GM18867 (cell line): ENCODE results near the gene CYP2W1.
"Not testable (repeated sequence)": the region's sequence is repeated elsewhere in the genome, so short reads cannot be mapped to it uniquely, and the experiment has no call there.

Experiments
- ATAC-seq: cut with Tn5 transposase; IDR thresholded peaks from one replicate; pipeline ENCODE4 v1.9.1; 2021; ENCODE audit warnings: mild to moderate bottlenecking, moderate library complexity; ENCODE audit not compliant: unreplicated experiment

The CYP2W1 gene

DNA sequence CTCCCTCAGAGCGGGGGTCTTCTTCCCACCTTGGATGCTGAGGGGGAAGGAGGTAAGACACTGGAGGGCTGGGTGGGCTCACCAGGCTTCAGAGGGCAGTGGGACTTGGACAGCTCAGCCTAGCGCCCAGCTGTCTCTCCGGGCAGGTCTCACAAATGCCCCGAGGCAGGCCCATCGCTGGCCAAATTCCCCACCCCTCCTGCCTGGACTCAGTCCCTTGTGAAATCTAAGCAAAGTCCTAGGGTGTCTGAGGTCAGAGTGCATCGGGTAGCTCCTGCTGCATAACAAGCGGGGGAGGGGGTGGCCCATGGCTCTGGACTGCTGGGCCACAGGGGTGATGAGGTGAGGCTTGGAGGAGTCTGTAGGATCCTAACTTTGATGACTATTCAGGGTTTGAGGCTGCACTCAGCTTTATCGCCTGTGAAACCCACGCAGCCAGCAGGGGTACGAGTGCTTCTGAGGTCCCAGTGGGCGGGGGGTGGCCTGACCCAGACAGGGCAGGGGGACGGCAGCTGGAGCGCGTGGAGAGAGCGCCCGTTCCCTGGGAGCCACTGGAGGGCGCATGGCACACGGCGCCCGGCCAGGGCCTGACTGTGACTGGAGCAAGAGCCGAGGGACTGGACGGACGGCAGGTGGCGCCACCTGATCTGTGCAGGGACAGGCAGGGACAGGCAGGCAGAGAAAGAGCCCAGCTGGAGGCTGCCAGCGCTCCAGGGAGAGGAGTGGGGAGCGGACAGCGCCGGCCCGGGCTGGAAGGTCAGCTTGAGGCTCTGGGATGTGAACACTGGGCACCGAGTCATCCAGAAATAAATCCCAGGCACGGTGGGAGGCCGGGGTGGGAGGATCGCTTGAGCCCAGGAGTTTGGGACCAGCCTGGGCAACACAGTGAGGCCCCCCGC lies 10.0 kb downstream of the CYP2W1 start:
- ATAC-seq = peak; percentile 85

DNA sequence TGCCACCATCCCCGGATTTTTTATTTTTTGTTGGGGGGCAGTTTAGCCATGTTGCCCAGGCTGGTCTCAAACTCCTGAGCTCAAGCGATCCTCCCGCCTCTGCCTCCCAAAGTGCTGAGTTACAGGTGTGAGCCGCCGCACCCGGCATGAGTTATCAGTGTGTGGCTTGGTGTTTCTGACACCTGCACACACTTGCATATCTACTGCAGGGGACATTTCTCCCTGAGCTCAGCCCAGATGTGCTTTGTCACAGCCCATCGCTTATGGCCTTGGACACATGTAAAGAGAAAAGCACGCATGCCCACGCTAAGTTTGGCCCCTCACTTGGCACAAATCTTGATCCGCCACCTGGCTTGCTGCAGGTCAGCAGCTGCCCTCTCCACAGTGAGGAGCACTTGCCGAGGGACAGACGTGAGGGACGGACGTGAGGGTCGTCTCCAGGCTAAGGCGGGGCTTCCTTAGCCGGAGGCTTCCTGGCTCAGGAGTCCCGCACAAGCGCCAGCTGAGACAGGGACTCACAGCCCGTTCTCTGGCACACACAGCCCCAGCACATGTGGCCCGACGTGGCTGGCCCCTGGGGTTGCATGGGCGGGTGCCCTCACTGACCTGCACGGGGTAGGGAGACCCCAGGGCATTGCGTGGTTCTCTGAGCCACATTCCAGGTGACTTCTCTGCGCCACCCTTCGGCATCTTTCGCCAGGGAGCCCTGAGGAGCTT lies 11.8 kb downstream of the CYP2W1 start:
- ATAC-seq = no peak

DNA sequence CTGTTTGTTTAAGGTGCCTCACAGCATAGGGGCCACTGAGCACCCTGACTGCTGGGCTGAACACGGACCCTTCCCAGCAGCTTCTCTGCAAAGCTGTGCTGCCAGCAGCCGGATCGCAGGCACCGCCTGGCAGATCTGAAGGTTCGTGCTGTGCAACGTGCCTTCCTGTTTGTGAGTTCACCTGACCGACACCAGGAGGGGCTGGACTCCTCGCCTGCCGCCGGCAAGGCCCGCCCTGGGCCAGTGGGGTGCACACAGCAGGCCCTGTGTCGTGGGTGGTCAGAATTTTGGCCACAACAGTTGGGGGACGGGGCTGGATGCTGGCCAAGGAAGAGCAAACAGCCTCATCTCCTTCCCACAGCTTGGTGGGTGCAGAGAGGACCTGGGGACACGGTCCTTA lies 12.6 kb downstream of the CYP2W1 start:
- ATAC-seq = no peak

DNA sequence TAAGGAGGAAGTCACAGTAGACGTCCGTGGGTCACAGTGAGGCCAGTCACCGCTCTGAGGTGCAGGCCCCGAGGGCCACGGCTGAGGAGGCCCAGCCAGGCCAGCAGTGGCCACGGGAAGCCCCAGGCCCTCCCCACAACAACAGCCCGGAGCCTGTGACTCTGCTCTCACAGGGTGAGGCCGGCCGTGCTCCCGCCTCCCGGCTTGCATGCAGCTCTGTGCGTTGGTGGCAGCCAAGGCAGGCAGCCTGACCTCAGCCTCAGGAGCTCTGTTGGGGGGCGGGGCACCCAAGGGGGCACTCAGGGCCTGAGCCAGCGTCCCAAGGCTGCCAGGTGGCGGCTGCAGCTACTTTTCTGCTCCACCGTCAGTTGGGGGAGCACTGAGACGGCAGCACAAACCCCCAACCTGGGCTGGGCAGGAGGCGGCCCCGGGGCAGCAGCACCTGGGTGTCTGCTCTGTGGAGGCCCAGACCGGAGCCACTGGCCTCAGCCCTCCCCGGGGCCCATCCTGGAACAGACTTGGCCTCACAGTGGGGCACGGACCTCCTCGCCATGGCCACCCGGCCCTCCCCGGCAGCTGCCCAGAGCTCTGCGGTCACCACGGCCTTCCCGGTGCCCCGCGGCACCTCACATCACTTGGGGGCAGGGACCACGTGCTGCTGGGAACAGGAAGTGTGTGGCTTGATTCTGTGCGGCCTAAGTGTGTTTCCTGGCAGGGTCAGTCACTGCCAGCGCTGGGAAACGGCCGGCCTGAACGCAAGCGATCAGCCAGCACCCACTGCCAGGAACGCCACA lies 13.3 kb downstream of the CYP2W1 start:
- no peak for ATAC-seq

DNA sequence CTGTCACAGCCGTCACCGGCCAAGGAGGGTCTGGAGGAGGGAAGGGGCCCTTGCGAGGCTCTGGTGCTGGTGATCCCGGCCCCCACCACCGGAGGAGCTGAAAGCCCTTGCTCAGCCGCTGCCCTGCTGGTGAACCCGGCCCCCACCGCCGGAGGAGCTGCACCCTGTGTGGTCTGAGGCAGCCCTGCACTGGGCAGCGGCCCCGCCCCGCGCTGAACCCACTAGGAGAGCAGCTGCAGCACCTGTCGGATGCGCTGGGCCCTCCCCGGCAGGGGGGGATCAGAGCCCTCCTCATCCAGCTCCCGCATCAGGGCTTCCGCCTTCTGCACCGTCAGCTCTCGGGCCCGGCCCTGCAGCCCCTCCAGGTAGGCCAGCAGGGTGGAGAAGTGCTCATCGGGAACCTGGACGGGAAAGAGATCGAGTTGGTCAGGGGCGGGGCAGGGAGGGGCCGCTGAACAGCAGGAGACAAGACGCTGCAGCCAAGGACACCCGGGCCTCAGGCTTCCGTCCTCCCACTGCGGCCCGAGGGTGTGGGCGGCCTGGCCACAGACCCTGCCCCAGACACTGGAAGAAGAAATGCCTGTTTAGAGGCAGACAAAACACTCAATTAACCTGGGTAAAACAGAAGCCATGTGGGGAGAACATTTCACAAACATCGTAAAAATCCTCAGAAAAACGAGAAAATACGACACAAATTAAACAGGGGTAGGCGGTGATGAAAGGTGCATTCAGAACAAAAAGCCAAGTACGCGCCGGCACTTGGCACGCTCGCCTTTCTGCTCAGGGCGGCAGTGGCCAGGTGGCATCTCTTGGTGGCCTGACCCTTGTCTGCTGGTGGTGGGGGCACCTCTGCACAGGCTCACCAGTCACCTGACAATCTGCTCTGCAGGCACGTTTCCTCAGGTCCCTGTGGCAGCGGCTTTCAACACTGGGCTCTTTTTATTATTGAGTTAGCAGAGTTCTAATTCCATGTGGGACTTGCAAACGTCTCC lies 14.7 kb downstream of the CYP2W1 start:
- no peak for ATAC-seq

DNA sequence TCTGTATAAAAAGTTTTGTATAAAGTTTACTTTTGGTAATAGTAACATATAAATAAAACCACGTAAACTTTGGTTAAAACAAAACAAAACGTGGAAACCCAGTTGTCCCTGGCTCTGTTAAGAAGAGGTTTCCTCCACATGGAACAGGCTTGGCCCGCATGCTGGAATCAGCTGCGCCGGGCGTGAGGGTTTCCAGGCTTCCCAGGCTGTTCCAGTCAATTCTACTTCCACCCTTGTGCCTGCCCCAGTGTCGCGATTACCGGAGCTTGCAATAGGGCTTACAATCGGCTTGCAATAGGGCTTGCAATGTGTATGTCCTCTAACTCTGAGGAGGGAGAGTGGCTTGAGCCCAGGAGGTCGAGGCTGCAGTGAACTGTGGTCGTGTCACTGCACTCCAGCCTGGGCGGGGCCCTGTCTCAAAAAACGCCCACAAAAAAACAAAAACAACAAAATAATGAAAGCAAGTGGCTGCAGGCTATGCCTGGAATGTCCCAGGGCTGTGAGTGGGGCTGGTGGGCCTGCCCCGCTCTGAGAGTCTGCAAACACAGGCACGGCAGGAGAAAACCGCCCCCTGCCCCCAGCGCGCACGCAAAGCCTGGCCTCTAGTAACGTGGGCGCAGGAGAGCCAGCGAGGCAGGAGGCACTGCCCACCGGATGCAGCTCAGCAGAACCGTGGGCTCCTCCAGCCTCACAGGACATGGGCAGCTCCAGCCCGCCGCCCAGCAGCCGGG lies 16.3 kb downstream of the CYP2W1 start:
- ATAC-seq = no peak

DNA sequence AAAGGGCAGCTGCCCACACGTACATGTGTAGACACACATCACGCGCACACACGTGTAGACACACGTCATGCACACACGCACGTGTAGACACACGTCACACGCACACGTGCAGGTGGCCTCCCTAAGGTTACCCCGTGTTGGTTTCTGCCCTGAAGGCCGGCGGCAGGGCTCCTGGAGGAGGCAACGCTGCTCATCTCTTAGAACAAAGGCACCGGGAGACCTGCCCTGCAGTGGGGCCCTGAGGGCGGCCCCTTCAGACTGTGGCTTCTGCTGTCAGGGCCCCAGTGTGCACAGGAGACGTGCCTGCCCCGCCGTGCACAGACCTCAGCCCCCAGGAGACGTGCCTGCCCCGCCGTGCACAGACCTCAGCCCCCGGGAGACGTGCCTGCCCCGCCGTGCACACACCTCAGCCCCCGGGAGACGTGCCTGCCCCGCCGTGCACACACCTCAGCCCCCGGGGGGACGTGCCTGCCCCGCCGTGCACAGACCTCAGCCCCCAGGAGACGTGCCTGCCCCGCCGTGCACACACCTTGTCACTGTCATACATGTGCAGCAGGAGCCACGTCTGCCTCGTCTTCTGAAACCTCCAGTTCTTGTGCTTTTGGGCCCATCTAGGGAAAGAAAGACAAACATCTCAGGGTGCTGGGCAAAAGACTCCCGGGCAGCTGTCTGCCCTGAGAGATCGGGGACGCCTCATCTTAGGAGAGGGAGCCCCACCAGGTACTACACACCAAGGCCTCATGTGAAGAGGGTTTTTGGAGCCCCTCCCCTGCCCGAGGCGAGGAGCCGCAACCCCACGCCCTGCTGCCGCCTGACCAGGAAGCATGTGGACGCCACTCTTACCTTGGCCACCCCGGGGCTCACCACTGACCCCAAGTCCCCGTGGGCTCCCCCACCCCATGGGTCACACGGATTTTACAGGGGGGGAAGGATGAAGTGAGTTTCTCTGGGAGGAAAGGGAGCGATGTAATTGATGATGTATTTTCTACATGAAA lies 17.3 kb downstream of the CYP2W1 start:
- ATAC-seq = no peak

DNA sequence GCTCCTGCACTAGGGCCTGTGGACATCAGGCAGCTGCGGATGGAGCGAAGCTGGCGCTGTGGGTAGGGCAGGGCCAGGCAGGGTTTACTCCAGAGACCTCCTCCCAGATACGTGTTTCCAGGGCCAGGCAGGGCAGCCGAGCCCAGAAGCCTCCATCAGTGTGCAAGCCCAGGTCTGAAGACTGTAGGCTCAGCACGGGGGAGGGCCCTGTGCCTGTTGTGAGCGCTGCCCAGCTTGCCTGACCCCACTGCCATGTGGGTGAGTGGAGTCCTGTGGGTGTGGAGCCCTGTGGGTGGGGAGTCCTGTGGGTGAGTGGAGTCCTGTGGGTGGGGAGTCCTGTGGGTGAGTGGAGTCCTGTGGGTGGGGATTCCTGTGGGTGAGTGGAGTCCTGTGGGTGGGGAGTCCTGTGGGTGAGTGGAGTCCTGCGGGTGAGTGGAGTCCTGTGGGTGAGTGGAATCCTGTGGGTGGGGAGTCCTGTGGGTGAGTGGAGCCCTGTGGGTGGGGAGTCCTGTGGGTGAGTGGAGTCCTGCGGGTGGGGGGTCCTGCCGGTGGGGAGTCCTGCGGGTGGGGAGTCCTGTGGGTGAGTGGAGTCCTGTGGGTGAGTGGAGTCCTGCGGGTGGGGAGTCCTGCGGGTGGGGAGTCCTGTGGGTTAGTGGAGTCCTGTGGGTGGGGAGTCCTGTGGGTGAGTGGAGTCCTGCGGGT lies 18.2 kb downstream of the CYP2W1 start:
- not testable (repeated sequence) for ATAC-seq

DNA sequence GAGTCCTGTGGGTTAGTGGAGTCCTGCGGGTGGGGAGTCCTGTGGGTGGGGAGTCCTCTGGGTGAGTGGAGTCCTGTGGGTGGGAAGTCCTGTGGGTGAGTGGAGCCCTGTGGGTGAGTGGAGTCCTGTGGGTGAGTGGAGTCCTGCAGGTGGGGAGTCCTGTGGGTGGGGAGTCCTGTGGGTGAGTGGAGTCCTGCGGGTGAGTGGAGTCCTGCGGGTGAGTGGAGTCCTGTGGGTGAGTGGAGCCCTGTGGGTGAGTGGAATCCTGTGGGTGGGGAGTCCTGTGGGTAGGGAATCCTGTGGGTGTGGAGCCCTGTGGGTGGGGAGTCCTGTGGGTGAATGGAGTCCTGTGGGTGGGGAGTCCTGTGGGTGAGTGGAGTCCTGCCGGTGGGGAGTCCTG lies 19.0 kb downstream of the CYP2W1 start:
- ATAC-seq = not testable (repeated sequence)

DNA sequence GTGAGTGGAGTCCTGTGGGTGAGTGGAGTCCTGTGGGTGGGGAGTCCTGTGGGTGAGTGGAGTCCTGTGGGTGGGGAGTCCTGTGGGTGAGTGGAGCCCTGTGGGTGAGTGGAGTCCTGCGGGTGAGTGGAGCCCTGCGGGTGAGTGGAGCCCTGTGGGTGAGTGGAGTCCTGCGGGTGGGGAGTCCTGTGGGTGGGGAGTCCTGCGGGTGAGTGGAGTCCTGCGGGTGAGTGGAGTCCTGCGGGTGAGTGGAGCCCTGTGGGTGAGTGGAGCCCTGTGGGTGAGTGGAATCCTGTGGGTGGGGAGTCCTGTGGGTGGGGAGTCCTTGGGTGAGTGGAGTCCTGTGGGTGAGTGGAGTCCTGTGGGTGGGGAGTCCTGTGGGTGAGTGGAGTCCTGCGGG lies 19.5 kb downstream of the CYP2W1 start:
- ATAC-seq = not testable (repeated sequence)

DNA sequence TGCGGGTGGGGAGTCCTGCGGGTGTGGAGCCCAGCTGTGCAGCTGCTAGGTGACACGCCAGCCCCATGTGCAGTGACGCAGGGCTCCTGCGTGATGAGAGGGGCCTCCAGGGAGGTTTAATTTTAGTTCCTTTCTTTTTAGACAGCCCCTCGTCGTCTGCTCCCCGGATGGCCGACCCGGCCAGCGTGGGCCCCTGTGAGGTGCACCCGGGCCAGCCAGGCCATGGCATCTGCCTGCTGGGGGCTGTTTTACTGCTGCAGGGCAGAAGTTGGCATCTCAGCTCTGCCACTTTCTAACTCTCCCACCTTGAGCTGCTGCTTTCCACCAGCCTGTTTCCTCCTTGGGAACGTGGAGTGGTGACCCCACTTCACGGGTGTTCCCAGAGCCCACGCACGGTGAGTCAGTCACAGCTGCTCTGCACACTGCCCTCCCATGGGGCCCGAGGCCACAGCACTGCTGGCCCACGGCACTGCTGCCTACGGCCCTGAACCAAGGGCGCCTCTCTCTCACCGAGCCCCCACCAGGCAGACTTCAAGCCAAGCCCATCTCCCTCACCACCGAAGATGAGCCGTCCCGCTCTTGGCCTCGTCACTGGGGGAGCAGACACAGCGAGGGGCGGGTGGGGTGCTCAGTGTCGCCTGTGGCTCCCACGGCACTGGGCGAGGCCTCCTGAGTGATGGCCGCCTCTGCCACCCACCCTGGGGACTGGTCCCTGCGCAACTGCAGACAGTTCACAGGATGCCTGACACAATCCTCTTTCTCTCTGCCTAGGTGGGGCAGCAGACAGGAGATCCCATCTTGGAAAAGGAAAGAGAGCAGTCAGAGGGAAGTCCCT lies 21.3 kb downstream of the CYP2W1 start:
- ATAC-seq = no peak

DNA sequence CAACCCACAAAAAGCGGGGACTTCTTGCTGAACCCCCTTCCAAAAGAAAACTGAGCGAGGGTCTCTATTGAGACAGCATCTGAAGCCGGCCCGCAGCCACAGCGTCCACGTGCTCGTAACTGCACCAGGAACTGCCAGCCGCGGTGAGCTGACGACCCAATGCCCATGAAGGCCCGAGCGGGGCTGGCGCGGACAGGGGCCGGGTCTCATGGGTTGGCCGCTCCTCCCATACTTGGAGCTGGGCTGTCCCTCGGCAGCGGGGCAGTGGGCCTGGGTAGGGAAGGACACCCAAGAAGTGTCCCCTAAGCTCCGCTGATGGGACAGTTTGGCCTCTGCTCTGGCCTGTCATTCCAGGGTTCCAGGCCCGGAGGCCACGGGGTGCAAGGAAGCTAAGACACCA lies 22.3 kb downstream of the CYP2W1 start:
- ATAC-seq = no peak

DNA sequence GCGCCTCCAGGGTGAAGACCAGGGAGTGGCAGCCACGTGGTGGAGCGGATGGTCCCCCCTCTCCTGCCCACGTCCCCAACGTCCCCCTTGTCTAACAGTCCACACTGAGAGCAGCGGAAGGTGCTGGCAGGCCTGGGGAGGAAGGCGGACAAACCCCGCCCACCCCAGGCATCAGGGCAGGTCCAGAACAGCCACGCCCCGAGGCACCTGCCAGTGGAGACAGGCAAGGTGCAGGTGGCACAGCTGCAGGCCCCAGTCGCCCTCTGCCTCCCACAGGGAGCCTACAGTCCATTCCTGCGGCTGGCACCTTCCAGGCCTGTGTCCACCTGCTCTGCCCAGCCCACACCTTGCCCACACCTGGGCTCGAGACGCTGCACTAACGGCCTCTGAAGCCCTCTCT lies 24.9 kb downstream of the CYP2W1 start:
- ATAC-seq = no peak

DNA sequence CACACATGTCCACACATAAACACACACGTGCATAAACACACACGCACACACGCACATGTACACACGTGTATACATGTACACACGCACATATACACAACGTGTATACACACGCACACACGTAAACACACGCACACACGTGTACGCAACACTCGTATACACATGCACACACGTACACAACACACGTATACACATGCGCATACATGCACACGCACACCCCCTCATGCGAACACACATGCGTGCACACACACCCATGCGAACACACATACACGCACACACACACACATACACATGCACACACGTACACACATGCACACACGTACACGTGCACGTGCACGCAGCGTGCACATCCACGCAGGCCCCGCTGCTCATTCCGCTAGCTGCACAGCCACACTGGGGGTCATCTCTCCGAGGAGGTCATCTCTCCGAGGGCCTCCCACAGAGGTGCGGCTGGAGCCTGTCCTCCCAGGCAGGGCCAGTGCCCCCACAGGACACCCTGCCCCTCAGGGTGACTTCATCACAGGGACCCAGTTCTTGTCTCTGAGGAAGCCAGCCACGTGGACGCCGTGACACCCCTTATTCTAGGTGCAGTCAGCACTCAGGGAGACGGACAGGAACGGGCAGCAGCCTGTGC lies 25.9 kb downstream of the CYP2W1 start:
- no peak for ATAC-seq

DNA sequence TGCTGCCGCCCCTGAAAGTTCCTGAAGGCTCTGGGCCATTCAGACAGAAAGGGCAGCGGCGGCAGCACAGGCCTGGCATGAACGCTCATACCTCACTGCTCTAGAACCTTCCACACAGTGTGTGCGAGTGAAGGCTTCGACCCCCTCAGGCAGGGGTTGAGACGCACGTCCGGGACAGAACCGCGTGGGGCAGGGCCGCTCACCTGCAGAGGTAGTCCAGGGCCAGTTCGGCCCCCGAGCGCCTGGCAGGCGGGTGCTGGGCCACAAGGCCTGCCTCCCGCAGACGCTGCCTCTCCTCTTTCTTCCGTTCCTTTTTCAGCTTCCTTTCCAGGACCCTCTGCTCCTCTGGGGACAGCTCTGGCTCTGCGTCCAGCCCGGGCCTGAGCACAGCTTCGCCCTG lies 26.8 kb downstream of the CYP2W1 start:
- ATAC-seq = no peak

DNA sequence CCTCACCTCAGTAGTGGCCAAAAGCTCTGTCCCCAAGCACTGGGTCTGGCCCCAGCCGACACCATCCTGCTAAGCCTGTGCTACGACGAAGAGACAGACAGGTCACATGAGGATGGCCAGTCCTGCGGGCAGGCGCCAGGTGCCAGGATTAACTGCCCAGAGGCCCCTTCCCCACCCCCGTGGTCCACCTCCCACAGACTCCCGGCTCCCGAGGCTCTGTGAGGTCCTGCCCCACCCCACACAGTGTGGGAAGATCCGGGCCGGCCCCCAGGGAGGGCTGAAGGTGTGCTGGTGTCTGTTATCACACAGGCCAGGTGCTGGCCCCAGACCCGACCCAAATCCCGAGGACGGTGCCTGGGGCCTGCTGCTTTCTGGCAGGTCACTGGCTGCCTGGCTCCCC lies 27.2 kb downstream of the CYP2W1 start:
- no peak for ATAC-seq
